Left lung (tissue), 10 donors: ENCODE data around the gene LY6G6D. TPM values are rescaled to one million over a fixed set of nuclear protein-coding genes. Genes with fewer than 3 reads are reported as not detected.
A peak's percentile ranks its signal among the peaks of the same experiment; 100 is the strongest.

ENCODE experiments used
- ATAC-seq: fragments of 200-7000 bp; cut with Tn5 transposase; one replicate; pipeline ENCODE4 v1.9.1; 2020; ENCODE audit warnings: moderate library complexity
- DNase-seq, 4 donors: peaks; one replicate each; pipeline ENCODE4 v3.0.0-alpha.2; 2013 to 2020
- H3K27ac ChIP-seq, 2 donors: fragments of 200-600 bp; sonication (generic) in 1 of 2; one replicate each; pipeline versions ENCODE4 v1.5.0 to v1.8.0; 2020 to 2021
- H3K27me3 ChIP-seq, 2 donors: fragments of 200-600 bp; sonication (generic) in 1 of 2; one replicate each; pipeline versions ENCODE4 v1.5.0 to v1.8.0; 2020 to 2021
- H3K36me3 ChIP-seq, 2 donors: fragments of 200-600 bp; sonication (generic) in 1 of 2; one replicate each; pipeline versions ENCODE4 v1.5.0 to v1.8.0; 2020 to 2021
- H3K4me1 ChIP-seq, 2 donors: fragments of 200-600 bp; one replicate each; pipeline ENCODE4 v1.8.0; 2021
- H3K4me3 ChIP-seq, 2 donors: fragments of 200-600 bp; sonication (generic) in 1 of 2; one replicate each; pipeline versions ENCODE4 v1.5.0 to v1.8.0; 2020 to 2021; ENCODE audit warnings: mild to moderate bottlenecking in 1 of 2
- H3K9me3 ChIP-seq, 2 donors: fragments of 200-600 bp; sonication (generic) in 1 of 2; one replicate each; pipeline versions ENCODE4 v1.5.0 to v1.8.0; 2020 to 2021
- CTCF ChIP-seq, 2 donors: fragments of 200-600 bp; sonication (generic) in 1 of 2; IDR thresholded peaks; one replicate each; pipeline versions ENCODE4 v1.5.0 to v1.8.0; 2021; ENCODE audit warnings: antibody characterized with exemption in 2 of 2
- intact Hi-C, 2 donors: fragments of 100-400 bp; cut with DNase I; formaldehyde crosslinking; loops; one replicate each; pipeline versions ENCODE4 v1.11.2 to v1.14.2; 2022
- microRNA-seq, 2 donors: library from miRNA; unstranded; fragments of <30 nt; microRNA quantifications; one replicate each; pipeline ENCODE4, GENCODE V29; 2019
- polyA plus RNA-seq, 6 donors: library from polyadenylated mRNA; unstranded; fragments of 120-200 nt; gene quantifications; one replicate each; pipeline ENCODE4 v1.2.1, GENCODE V29; 2013; ENCODE audit not compliant: insufficient read length in 6 of 6
- total RNA-seq, 2 donors: library from RNA; stranded (reverse); fragmentation: NEBNext Ultra II Directional; extraction: Animal tissue kit (Norgen Biotek cat#: 25700); gene quantifications; one replicate each; pipeline ENCODE4 v1.2.1, GENCODE V29; 2021
- donor health status: DM: no; HTN: yes; CAD: no.
- donor health status: DM: no; HTN: no; CAD: no.

Gene LY6G6D
- total and polyA plus RNA-seq, 8 donors, result 0.57 TPM; not detected in 7

GRCh38 chr6:31767096-31767645 is 52.0 kb downstream of the LY6G6D start:
- Histone ChIP-seq H3K27me3 (no peaks in the 10 kb centered on the region), H3K4me3 (no peak overlapping the region), H3K36me3 (no peaks in the 10 kb centered on the region), H3K9me3 (no peaks in the 10 kb centered on the region), H3K27ac (no peak overlapping the region), H3K4me1 (peaks cover 0 to 25% of the 10 kb centered on the region in 2 donors)
- intact Hi-C loops, result no loop called here
- no peak for TF ChIP-seq CTCF (IDR thresholded peaks at IDR 0.05)
- no peak for ATAC-seq
- peak in 1 of 4 donors; percentile 24 for DNase-seq

Small RNAs within 50 kb of the gene (microRNA-seq; reads per million reads assigned to microRNA genes)
- 0.68 to 1.7 reads per million in 2 donors for gene MIR4646

Other genes with a start within 250 kb of the LY6G6D start
Only the 30 nearest of the 41 such genes appear.
- under 1 TPM; 0.17 to 0.65 TPM for gene LTA, start 143.1 kb upstream of the LY6G6D start, total RNA-seq
- under 1 TPM; 0.33 to 0.48 (median 0.39) TPM for gene LTA, start 143.1 kb upstream of the LY6G6D start, polyA plus RNA-seq
- 10 to 100 TPM in 1 of 2 donors, under 1 TPM in 1; 0.29 to 10.4 TPM for gene TNF, start 139.8 kb upstream of the LY6G6D start, total RNA-seq
- gene TNF, start 139.8 kb upstream of the LY6G6D start, polyA plus RNA-seq, result under 1 TPM in 5 of 6 donors, not detected in 1; 0.19 to 0.63 (median 0.26) TPM
- gene LTB, start 132.9 kb upstream of the LY6G6D start, total RNA-seq, result 10 to 100 TPM; 10.3 to 13.7 TPM
- 1 to 10 TPM; 1.5 to 3.8 (median 2.8) TPM for gene LTB, start 132.9 kb upstream of the LY6G6D start, polyA plus RNA-seq
- gene LST1, start 129.1 kb upstream of the LY6G6D start, total RNA-seq, result 10 to 100 TPM; 32.7 to 95.1 TPM
- 1 to 10 TPM; 4.4 to 8.3 (median 7.2) TPM for gene LST1, start 129.1 kb upstream of the LY6G6D start, polyA plus RNA-seq
- 1 to 10 TPM in 1 of 2 donors, under 1 TPM in 1; 0.67 to 1.5 TPM for gene NCR3, start 122.3 kb upstream of the LY6G6D start, total RNA-seq
- under 1 TPM in 4 of 6 donors, not detected in 2; 0.26 to 0.89 (median 0.45) TPM for gene NCR3, start 122.3 kb upstream of the LY6G6D start, polyA plus RNA-seq
- 10 to 100 TPM; 38.5 to 96.4 TPM for gene AIF1, start 100.1 kb upstream of the LY6G6D start, total RNA-seq
- gene AIF1, start 100.1 kb upstream of the LY6G6D start, polyA plus RNA-seq, result 10 to 100 TPM; 17.9 to 25.4 (median 20.5) TPM
- gene PRRC2A, start 94.6 kb upstream of the LY6G6D start, total RNA-seq, result 100 to 1,000 TPM; 130 to 151 TPM
- 100 to 1,000 TPM; 150 to 201 (median 176) TPM for gene PRRC2A, start 94.6 kb upstream of the LY6G6D start, polyA plus RNA-seq
- 100 to 1,000 TPM; 243 to 278 TPM for gene BAG6, start 62.7 kb upstream of the LY6G6D start, total RNA-seq
- 100 to 1,000 TPM; 211 to 252 (median 226) TPM for gene BAG6, start 62.7 kb upstream of the LY6G6D start, polyA plus RNA-seq
- gene APOM, start 59.5 kb upstream of the LY6G6D start, total RNA-seq, result 1 to 10 TPM; 1.0 to 1.5 TPM
- gene APOM, start 59.5 kb upstream of the LY6G6D start, polyA plus RNA-seq, result 1 to 10 TPM; 4.6 to 8.0 (median 6.4) TPM
- 10 to 100 TPM; 21.9 to 23.8 TPM for gene C6orf47, start 54.6 kb upstream of the LY6G6D start, total RNA-seq
- 10 to 100 TPM; 15.3 to 19.8 (median 17.4) TPM for gene C6orf47, start 54.6 kb upstream of the LY6G6D start, polyA plus RNA-seq
- 10 to 100 TPM; 10.3 to 13.2 TPM for gene GPANK1, start 50.4 kb upstream of the LY6G6D start, total RNA-seq
- 10 to 100 TPM; 18.0 to 22.8 (median 22.2) TPM for gene GPANK1, start 50.4 kb upstream of the LY6G6D start, polyA plus RNA-seq
- 100 to 1,000 TPM in 1 of 2 donors, 10 to 100 TPM in 1; 96.6 to 128 TPM for gene CSNK2B, start 49.3 kb upstream of the LY6G6D start, total RNA-seq
- 100 to 1,000 TPM; 189 to 210 (median 196) TPM for gene CSNK2B, start 49.3 kb upstream of the LY6G6D start, polyA plus RNA-seq
- gene LY6G5B, start 45.4 kb upstream of the LY6G6D start, total RNA-seq, result 10 to 100 TPM in 1 of 2 donors, 1 to 10 TPM in 1; 6.9 to 13.6 TPM
- gene LY6G5B, start 45.4 kb upstream of the LY6G6D start, polyA plus RNA-seq, result 10 to 100 TPM; 25.2 to 41.0 (median 35.8) TPM
- 1 to 10 TPM; 3.1 to 5.9 TPM for gene LY6G5C, start 34.3 kb upstream of the LY6G6D start, total RNA-seq
- gene LY6G5C, start 34.3 kb upstream of the LY6G6D start, polyA plus RNA-seq, result 1 to 10 TPM; 2.9 to 6.3 (median 3.7) TPM
- 10 to 100 TPM; 53.6 to 58.6 TPM for gene ABHD16A, start 12.0 kb upstream of the LY6G6D start, total RNA-seq
- 10 to 100 TPM; 55.7 to 63.9 (median 58.6) TPM for gene ABHD16A, start 12.0 kb upstream of the LY6G6D start, polyA plus RNA-seq
- 1 to 10 TPM in 1 of 2 donors, not detected in 1; 1.4 TPM for gene LY6G6F, start 8.5 kb upstream of the LY6G6D start, total RNA-seq
- 1 to 10 TPM in 4 of 6 donors, under 1 TPM in 2; 0.53 to 1.8 (median 1.2) TPM for gene LY6G6F, start 8.5 kb upstream of the LY6G6D start, polyA plus RNA-seq
- gene LY6G6C, start 6.4 kb downstream of the LY6G6D start, total RNA-seq, result not detected
- under 1 TPM; 0.17 to 0.75 (median 0.43) TPM for gene LY6G6C, start 6.4 kb downstream of the LY6G6D start, polyA plus RNA-seq
- 1 to 10 TPM; 1.2 to 1.9 TPM for gene MPIG6B, start 8.0 kb downstream of the LY6G6D start, total RNA-seq
- 1 to 10 TPM; 2.8 to 3.5 (median 3.0) TPM for gene MPIG6B, start 8.0 kb downstream of the LY6G6D start, polyA plus RNA-seq
- 10 to 100 TPM; 70.2 to 77.3 TPM for gene DDAH2, start 14.0 kb downstream of the LY6G6D start, total RNA-seq
- 100 to 1,000 TPM; 139 to 199 (median 175) TPM for gene DDAH2, start 14.0 kb downstream of the LY6G6D start, polyA plus RNA-seq
- gene CLIC1, start 21.2 kb downstream of the LY6G6D start, total RNA-seq, result 100 to 1,000 TPM; 283 to 465 TPM
- 100 to 1,000 TPM; 226 to 279 (median 261) TPM for gene CLIC1, start 21.2 kb downstream of the LY6G6D start, polyA plus RNA-seq
- gene MSH5, start 24.7 kb downstream of the LY6G6D start, total RNA-seq, result 10 to 100 TPM in 1 of 2 donors, 1 to 10 TPM in 1; 9.7 to 20.0 TPM
- 10 to 100 TPM; 34.4 to 49.8 (median 39.1) TPM for gene MSH5, start 24.7 kb downstream of the LY6G6D start, polyA plus RNA-seq
- gene SAPCD1, start 47.3 kb downstream of the LY6G6D start, total RNA-seq, result 1 to 10 TPM; 1.3 to 3.9 TPM
- gene SAPCD1, start 47.3 kb downstream of the LY6G6D start, polyA plus RNA-seq, result 10 to 100 TPM in 2 of 6 donors, 1 to 10 TPM in 4; 6.5 to 11.1 (median 8.2) TPM
- gene VWA7, start 62.0 kb downstream of the LY6G6D start, total RNA-seq, result 1 to 10 TPM; 4.6 to 5.0 TPM
- 1 to 10 TPM; 1.4 to 3.8 (median 2.2) TPM for gene VWA7, start 62.0 kb downstream of the LY6G6D start, polyA plus RNA-seq
- 100 to 1,000 TPM in 1 of 2 donors, 10 to 100 TPM in 1; 43.6 to 103 TPM for gene VARS1, start 80.4 kb downstream of the LY6G6D start, total RNA-seq
- 10 to 100 TPM; 38.4 to 61.7 (median 46.6) TPM for gene VARS1, start 80.4 kb downstream of the LY6G6D start, polyA plus RNA-seq
- gene LSM2, start 91.6 kb downstream of the LY6G6D start, total RNA-seq, result 10 to 100 TPM; 38.7 to 51.5 TPM
- 10 to 100 TPM; 79.4 to 88.5 (median 83.6) TPM for gene LSM2, start 91.6 kb downstream of the LY6G6D start, polyA plus RNA-seq
- 1 to 10 TPM in 1 of 2 donors, under 1 TPM in 1; 0.99 to 1.2 TPM for gene HSPA1L, start 99.9 kb downstream of the LY6G6D start, total RNA-seq
- gene HSPA1L, start 99.9 kb downstream of the LY6G6D start, polyA plus RNA-seq, result 1 to 10 TPM; 2.8 to 4.4 (median 3.4) TPM
- 100 to 1,000 TPM; 155 to 205 TPM for gene HSPA1A, start 100.2 kb downstream of the LY6G6D start, total RNA-seq
- 100 to 1,000 TPM in 2 of 6 donors, 10 to 100 TPM in 4; 64.3 to 124 (median 78.3) TPM for gene HSPA1A, start 100.2 kb downstream of the LY6G6D start, polyA plus RNA-seq
- gene HSPA1B, start 112.4 kb downstream of the LY6G6D start, total RNA-seq, result 100 to 1,000 TPM; 104 to 180 TPM
- 100 to 1,000 TPM in 2 of 6 donors, 10 to 100 TPM in 4; 66.6 to 125 (median 89.1) TPM for gene HSPA1B, start 112.4 kb downstream of the LY6G6D start, polyA plus RNA-seq
- gene NEU1, start 147.5 kb downstream of the LY6G6D start, total RNA-seq, result 100 to 1,000 TPM in 1 of 2 donors, 10 to 100 TPM in 1; 90.4 to 106 TPM
- 10 to 100 TPM; 25.7 to 29.8 (median 29.3) TPM for gene NEU1, start 147.5 kb downstream of the LY6G6D start, polyA plus RNA-seq
- gene SLC44A4, start 163.6 kb downstream of the LY6G6D start, total RNA-seq, result 10 to 100 TPM; 37.5 to 78.8 TPM
- 10 to 100 TPM in 5 of 6 donors, 1 to 10 TPM in 1; 9.6 to 22.9 (median 18.7) TPM for gene SLC44A4, start 163.6 kb downstream of the LY6G6D start, polyA plus RNA-seq